GM23338 (cell line): ENCODE results near the gene AP1S2. TPM values are rescaled to one million over a fixed set of nuclear protein-coding genes. Genes with fewer than 3 reads are reported as not detected.

Experiments used
- CTCF ChIP-seq, 2 experiments: fragments of 200-600 bp in 1 of 2; sonication (generic) in 1 of 2; conservative IDR thresholded peaks; 2 replicates each; pipeline versions ENCODE4 v1.5.1 to v1.6.1; 2016 to 2017; ENCODE audit warnings: antibody characterized with exemption in 2 of 2, low read depth in 2 of 2, mild to moderate bottlenecking in 2 of 2, moderate library complexity in 1 of 2
- ETS1 ChIP-seq: IDR thresholded peaks from 2 replicates; pipeline ENCODE4 v1.6.1; 2016; ENCODE audit warnings: antibody characterized with exemption
- EZH2 ChIP-seq: fragments of 200-600 bp; sonication (generic); IDR thresholded peaks from one replicate; pipeline ENCODE4 v1.8.0; 2017; ENCODE audit warnings: antibody characterized with exemption, mild to moderate bottlenecking, low read depth; ENCODE audit not compliant: unreplicated experiment
- JUNB ChIP-seq: IDR thresholded peaks from one replicate; pipeline ENCODE4 v1.6.1; 2016; ENCODE audit warnings: antibody characterized with exemption; ENCODE audit not compliant: unreplicated experiment
- REST ChIP-seq: IDR thresholded peaks from one replicate; pipeline ENCODE4 v1.6.1; 2018; ENCODE audit warnings: antibody characterized with exemption; ENCODE audit not compliant: unreplicated experiment
- STAT1 ChIP-seq: IDR thresholded peaks from one replicate; pipeline ENCODE4 v1.6.1; 2016; ENCODE audit warnings: antibody characterized with exemption; ENCODE audit not compliant: unreplicated experiment
- ZNF462 ChIP-seq: fragments of 250-450 bp; sonication (Bioruptor Pico); IDR thresholded peaks from 2 replicates; pipeline ENCODE4 v1.5.0; 2020; ENCODE audit warnings: mild to moderate bottlenecking, moderate library complexity
- polyA plus RNA-seq: library from polyadenylated mRNA; unstranded; fragments of >200 nt; fragmentation: Nextera tagmentation; extraction: Ambion mirVana; gene quantifications from 2 replicates; pipeline ENCODE4 v1.2.1, GENCODE V29; 2016
- total RNA-seq: library from RNA; depleted of rRNA; stranded (reverse); fragments of >200 nt; shearing (Covaris generic); gene quantifications from 2 replicates; pipeline ENCODE4 v1.2.3, GENCODE V29; 2014

AP1S2 gene
- total and polyA plus RNA-seq, 2 experiments from 2014 or later: 160 to 251 TPM

GRCh38 chrX:15841853-15842516 lies 12.6 kb downstream of the AP1S2 start (continued):
- no peak for TF ChIP-seq ZNF462 (CRISPR knock-in tag)
- no peak for TF ChIP-seq JUNB
- TF ChIP-seq STAT1: no peak
- TF ChIP-seq ETS1: no peak
- no peak for TF ChIP-seq CTCF (conservative IDR thresholded peaks at IDR 0.05; ENCODE audit: low read depth in 2 of 2)
- TF ChIP-seq REST: no peak
- no peak for TF ChIP-seq EZH2
